ENCODE results near the gene SHROOM2.

Gene SHROOM2

DNA sequence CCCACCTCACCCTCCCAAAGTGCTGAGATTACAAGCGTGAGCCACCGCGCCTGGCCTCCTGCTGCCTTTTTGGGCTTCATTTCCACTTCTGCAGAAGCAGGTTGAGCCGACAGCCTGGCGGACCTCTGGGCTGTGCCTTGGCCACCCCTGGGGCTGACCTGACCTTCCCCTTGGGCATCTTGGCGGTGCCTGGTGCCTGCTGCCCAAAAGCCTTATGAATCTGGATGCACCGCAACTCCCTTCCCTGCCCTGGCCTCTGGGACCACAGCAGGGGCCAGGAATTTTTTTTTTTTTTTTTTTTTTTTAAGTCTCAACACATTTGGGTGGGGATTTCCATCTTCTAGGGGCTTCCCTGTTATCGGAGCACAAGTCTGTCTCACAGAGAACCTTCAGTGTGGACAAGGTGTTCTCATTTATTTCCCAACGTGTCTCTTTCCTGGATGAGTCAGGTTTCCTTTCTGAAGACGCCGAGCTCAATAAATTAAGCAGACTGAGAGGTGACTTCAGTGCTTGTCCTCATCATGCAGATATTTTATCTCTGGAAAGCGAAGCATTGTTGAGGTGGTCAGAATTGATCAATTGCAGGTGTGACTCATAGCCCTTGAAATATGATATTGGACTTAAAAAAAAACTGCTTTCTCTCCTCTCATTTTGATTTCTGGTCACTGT is 79.7 kb downstream of the SHROOM2 start:
- H3K9me3 ChIP-seq = no peaks in the 10 kb centered on the region
- no peaks in the 10 kb centered on the region for H3K27me3 ChIP-seq
- H3K4me3 ChIP-seq (ENCODE audit: low read depth, low read length) = no peak overlapping the region
- no peaks in the 10 kb centered on the region for H3K4me1 ChIP-seq
- TF ChIP-seq, protein P1, sequence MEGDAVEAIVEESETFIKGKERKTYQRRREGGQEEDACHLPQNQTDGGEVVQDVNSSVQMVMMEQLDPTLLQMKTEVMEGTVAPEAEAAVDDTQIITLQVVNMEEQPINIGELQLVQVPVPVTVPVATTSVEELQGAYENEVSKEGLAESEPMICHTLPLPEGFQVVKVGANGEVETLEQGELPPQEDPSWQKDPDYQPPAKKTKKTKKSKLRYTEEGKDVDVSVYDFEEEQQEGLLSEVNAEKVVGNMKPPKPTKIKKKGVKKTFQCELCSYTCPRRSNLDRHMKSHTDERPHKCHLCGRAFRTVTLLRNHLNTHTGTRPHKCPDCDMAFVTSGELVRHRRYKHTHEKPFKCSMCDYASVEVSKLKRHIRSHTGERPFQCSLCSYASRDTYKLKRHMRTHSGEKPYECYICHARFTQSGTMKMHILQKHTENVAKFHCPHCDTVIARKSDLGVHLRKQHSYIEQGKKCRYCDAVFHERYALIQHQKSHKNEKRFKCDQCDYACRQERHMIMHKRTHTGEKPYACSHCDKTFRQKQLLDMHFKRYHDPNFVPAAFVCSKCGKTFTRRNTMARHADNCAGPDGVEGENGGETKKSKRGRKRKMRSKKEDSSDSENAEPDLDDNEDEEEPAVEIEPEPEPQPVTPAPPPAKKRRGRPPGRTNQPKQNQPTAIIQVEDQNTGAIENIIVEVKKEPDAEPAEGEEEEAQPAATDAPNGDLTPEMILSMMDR (IDR thresholded peaks at IDR 0.05; ENCODE audit: low read depth, low read length) = no peak
- no peaks in the 10 kb centered on the region for H3K36me3 ChIP-seq
- DNase-seq = no peak

DNA sequence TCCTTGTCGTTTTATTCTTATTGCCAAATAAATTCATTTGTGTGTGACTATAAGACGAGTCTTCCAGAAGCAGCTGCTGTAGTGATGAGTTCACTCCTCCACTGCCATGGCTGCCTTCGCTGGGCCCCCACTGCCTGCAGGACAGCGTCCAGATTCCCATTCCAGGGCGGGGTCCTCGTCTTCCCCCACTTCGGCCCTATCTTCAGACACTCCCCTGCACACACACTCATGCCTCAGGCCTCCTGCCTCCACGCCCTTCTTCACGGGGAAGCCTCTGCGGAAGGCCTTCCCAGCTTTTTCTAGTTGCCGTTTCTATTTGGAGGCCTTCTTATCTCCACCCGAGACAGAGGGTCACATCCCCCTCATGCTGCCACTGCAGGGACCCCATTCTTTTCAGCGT is 80.4 kb downstream of the SHROOM2 start:
- H3K4me1 ChIP-seq = no peaks in the 10 kb centered on the region
- DNase-seq = no peak
- no peaks in the 10 kb centered on the region for H3K9me3 ChIP-seq
- TF ChIP-seq, protein P1 (IDR thresholded peaks at IDR 0.05; ENCODE audit: low read depth, low read length) = no peak
- no peaks in the 10 kb centered on the region for H3K27me3 ChIP-seq
- no peaks in the 10 kb centered on the region for H3K36me3 ChIP-seq
- H3K4me3 ChIP-seq (ENCODE audit: low read depth, low read length) = no peak overlapping the region

DNA sequence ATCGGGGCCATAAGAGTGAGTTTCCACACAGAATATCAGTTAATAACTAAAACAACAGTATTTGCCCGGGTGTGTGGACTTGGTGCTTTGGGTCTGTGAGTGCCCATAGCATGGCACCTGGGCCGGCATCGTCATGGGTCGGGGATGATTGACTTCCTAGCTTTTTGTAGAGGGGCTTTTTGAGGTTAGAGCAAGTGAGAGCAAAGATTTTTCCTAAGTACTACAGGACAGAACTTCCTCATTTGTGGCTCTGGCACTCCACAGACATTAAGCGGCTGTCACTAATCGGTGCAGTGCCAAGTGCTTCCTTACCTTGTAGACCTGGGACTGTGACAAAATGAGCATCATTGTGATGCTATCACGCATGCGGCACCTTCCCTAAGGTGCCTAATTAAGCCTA is 81.0 kb downstream of the SHROOM2 start:
- Histone ChIP-seq H3K9me3 (no peaks in the 10 kb centered on the region), H3K4me3 (ENCODE audit: low read depth, low read length) (no peak overlapping the region), H3K4me1 (no peaks in the 10 kb centered on the region), H3K36me3 (no peaks in the 10 kb centered on the region), H3K27me3 (no peaks in the 10 kb centered on the region)
- no peak for DNase-seq
- TF ChIP-seq, protein P1 (IDR thresholded peaks at IDR 0.05; ENCODE audit: low read depth, low read length) = no peak

DNA sequence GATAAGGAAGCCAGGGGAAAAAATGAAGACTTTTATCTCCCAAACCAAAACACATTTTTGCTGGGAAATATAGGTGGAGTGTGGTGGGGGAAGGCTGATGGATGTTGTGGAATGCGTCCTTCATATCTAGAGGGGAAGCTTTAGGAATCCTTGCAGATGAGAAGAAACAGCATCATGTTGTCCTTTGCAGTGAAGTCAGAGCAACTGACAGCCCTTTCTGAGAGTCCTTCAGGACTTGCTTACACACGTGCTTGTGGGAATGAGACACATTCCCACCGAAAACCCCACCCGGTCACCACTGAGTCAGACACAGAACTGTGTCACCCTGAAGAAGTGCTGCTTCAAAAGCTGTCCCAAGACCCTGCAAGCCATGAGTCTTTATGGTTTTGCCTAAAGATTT is 81.5 kb downstream of the SHROOM2 start:
- DNase-seq = no peak
- no peaks in the 10 kb centered on the region for H3K27me3 ChIP-seq
- TF ChIP-seq, protein P1 (IDR thresholded peaks at IDR 0.05; ENCODE audit: low read depth, low read length) = no peak
- no peak overlapping the region for H3K4me3 ChIP-seq (ENCODE audit: low read depth, low read length)
- H3K4me1 ChIP-seq = no peaks in the 10 kb centered on the region
- H3K36me3 ChIP-seq = no peaks in the 10 kb centered on the region
- H3K9me3 ChIP-seq = no peaks in the 10 kb centered on the region

DNA sequence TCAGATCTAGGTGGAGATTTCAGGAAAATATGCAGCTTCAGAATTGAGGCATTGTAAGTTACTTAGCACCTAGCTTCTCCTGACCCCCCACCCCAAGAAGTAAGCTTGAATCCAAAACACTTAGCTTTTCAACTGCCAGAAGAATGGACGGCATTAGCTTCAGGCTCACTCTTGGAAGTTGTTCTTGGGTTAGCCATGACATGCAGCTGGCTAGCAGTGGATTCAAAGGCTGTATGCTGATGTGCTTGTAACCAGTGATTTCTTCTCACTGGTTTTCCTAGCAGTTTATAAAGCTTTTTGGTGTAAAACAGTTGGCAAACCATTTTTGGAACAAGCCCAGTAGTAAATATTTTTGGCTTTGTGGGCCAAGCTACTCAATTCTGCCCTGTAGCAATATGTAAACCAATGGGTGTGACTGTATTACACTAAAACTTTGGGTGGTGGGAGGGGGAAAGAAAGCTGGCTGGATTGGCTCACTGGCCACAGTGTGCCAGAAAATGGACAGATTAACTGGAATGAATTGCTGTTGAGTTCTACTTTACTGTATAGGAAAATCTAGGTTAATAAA is 85.6 kb downstream of the SHROOM2 start:
- no peaks in the 10 kb centered on the region for H3K4me1 ChIP-seq
- no peaks in the 10 kb centered on the region for H3K9me3 ChIP-seq
- H3K27me3 ChIP-seq = no peaks in the 10 kb centered on the region
- no peak overlapping the region for H3K4me3 ChIP-seq (ENCODE audit: low read depth, low read length)
- TF ChIP-seq, protein P1 (IDR thresholded peaks at IDR 0.05; ENCODE audit: low read depth, low read length) = no peak
- no peaks in the 10 kb centered on the region for H3K36me3 ChIP-seq
- DNase-seq = no peak

DNA sequence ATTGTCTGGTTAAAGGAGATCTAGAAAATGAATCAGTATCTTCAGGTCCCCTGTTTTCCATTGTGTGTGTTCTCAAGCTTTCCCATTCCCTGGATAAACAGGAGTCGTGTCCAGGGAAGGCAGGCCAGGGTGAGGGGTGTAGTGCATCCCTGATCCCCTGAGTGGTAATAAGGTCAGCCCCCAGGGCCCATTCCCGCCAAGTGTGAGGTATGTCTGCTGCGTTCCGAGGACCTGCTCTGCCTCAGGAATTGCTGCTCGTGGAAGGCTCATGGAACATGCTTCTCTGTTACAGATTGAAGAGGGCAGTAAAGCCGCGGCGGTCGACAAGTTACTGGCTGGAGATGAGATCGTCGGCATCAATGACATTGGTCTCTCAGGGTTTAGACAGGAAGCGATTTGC is 87.1 kb downstream of the SHROOM2 start:
- no peak for DNase-seq
- Histone ChIP-seq H3K9me3 (no peaks in the 10 kb centered on the region), H3K27me3 (no peaks in the 10 kb centered on the region), H3K36me3 (no peaks in the 10 kb centered on the region), H3K4me1 (no peaks in the 10 kb centered on the region), H3K4me3 (ENCODE audit: low read depth, low read length) (no peak overlapping the region)
- TF ChIP-seq, protein P1 (IDR thresholded peaks at IDR 0.05; ENCODE audit: low read depth, low read length) = no peak

Data from BE2C (cell line).